ENCODE data around the gene DUSP6.

GRCh38 chr12:89355243-89356068 lies 3.2 kb upstream of the DUSP6 start:
- TF ChIP-seq, protein P1, sequence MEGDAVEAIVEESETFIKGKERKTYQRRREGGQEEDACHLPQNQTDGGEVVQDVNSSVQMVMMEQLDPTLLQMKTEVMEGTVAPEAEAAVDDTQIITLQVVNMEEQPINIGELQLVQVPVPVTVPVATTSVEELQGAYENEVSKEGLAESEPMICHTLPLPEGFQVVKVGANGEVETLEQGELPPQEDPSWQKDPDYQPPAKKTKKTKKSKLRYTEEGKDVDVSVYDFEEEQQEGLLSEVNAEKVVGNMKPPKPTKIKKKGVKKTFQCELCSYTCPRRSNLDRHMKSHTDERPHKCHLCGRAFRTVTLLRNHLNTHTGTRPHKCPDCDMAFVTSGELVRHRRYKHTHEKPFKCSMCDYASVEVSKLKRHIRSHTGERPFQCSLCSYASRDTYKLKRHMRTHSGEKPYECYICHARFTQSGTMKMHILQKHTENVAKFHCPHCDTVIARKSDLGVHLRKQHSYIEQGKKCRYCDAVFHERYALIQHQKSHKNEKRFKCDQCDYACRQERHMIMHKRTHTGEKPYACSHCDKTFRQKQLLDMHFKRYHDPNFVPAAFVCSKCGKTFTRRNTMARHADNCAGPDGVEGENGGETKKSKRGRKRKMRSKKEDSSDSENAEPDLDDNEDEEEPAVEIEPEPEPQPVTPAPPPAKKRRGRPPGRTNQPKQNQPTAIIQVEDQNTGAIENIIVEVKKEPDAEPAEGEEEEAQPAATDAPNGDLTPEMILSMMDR (conservative IDR thresholded peaks at IDR 0.05 in 1 of 2, IDR thresholded peaks at IDR 0.05 in 1 of 2; ENCODE audit: low read depth in 1 of 2, low read length in 2 of 2): peak in 1 of 2 donors; percentile 39
- no peak for TF ChIP-seq EZH2 (IDR thresholded peaks at IDR 0.05; ENCODE audit: low read length, missing control alignments)
